NCI-H2081 treated with DMSO at 0.1 percent for 48 hours (cell line): ENCODE data around the gene MAPK8IP3.
"Not testable (repeated sequence)": the region's sequence is repeated elsewhere in the genome, so short reads cannot be mapped to it uniquely, and the experiment has no call there.

Experiments
- DNase-seq: peaks from one replicate; lab custom pipeline; 2025; lab: John Stamatoyannopoulos, UW

Gene MAPK8IP3

GRCh38 chr16:1712791-1713261 lies 6.8 kb downstream of the MAPK8IP3 start:
- no peak for DNase-seq

- DNase-seq, result no peak
These were observed 7.3 kb downstream of the MAPK8IP3 start for GRCh38 chr16:1713331-1713730.

- no peak for DNase-seq
These were observed 7.9 kb downstream of the MAPK8IP3 start for GRCh38 chr16:1713933-1714332.

GRCh38 chr16:1715220-1715619 lies 9.2 kb downstream of the MAPK8IP3 start:
- DNase-seq, result no peak

- not testable (repeated sequence) for DNase-seq
These were observed 12.2 kb downstream of the MAPK8IP3 start for GRCh38 chr16:1718236-1718635.

GRCh38 chr16:1719559-1720229 lies 13.7 kb downstream of the MAPK8IP3 start:
- DNase-seq, result not testable (repeated sequence)

- DNase-seq, result no peak
These were observed 15.4 kb downstream of the MAPK8IP3 start for GRCh38 chr16:1721372-1721771.

GRCh38 chr16:1723450-1724147 lies 17.6 kb downstream of the MAPK8IP3 start:
- DNase-seq, result no peak

- DNase-seq, result no peak
These were observed 18.5 kb downstream of the MAPK8IP3 start for GRCh38 chr16:1724491-1724890.

GRCh38 chr16:1726661-1727502 lies 20.9 kb downstream of the MAPK8IP3 start:
- DNase-seq, result no peak

- no peak for DNase-seq
These were observed 21.9 kb downstream of the MAPK8IP3 start for GRCh38 chr16:1727651-1728624.

GRCh38 chr16:1729026-1729425 lies 23.0 kb downstream of the MAPK8IP3 start:
- no peak for DNase-seq

GRCh38 chr16:1729445-1729844 lies 23.4 kb downstream of the MAPK8IP3 start:
- DNase-seq, result no peak

- DNase-seq, result no peak
These were observed 25.1 kb downstream of the MAPK8IP3 start for GRCh38 chr16:1731073-1731472.

- DNase-seq, result no peak
These were observed 25.6 kb downstream of the MAPK8IP3 start for GRCh38 chr16:1731603-1732002.

GRCh38 chr16:1732071-1732470 lies 26.1 kb downstream of the MAPK8IP3 start:
- no peak for DNase-seq

GRCh38 chr16:1732551-1732987 lies 26.6 kb downstream of the MAPK8IP3 start:
- DNase-seq, result not testable (repeated sequence)

GRCh38 chr16:1734123-1734522 lies 28.1 kb downstream of the MAPK8IP3 start:
- DNase-seq, result no peak

- no peak for DNase-seq
These were observed 28.8 kb downstream of the MAPK8IP3 start for GRCh38 chr16:1734816-1735215.

GRCh38 chr16:1740234-1740633 lies 34.2 kb downstream of the MAPK8IP3 start:
- no peak for DNase-seq

GRCh38 chr16:1740781-1741490 lies 34.9 kb downstream of the MAPK8IP3 start:
- no peak for DNase-seq
